ENCODE results near the gene CCR8. TPM values are rescaled to one million over a fixed set of nuclear protein-coding genes. Genes with fewer than 3 reads are reported as not detected.
"Not testable (repeated sequence)": the region's sequence is repeated elsewhere in the genome, so short reads cannot be mapped to it uniquely, and the experiment has no call there.

CCR8 gene
- total RNA-seq, 1 donor from 2014 or later: not detected

- TF ChIP-seq, protein P1, sequence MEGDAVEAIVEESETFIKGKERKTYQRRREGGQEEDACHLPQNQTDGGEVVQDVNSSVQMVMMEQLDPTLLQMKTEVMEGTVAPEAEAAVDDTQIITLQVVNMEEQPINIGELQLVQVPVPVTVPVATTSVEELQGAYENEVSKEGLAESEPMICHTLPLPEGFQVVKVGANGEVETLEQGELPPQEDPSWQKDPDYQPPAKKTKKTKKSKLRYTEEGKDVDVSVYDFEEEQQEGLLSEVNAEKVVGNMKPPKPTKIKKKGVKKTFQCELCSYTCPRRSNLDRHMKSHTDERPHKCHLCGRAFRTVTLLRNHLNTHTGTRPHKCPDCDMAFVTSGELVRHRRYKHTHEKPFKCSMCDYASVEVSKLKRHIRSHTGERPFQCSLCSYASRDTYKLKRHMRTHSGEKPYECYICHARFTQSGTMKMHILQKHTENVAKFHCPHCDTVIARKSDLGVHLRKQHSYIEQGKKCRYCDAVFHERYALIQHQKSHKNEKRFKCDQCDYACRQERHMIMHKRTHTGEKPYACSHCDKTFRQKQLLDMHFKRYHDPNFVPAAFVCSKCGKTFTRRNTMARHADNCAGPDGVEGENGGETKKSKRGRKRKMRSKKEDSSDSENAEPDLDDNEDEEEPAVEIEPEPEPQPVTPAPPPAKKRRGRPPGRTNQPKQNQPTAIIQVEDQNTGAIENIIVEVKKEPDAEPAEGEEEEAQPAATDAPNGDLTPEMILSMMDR (IDR thresholded peaks at IDR 0.05; ENCODE audit: unreplicated experiment): no peak
- peaks cover 2% of the 10 kb centered on the region for H3K27me3 Mint-ChIP-seq (ENCODE audit: unreplicated experiment)
Measured at GRCh38 chr3:39318301-39318700, 11.2 kb upstream of the CCR8 start.

GRCh38 chr3:39319249-39319648, 10.3 kb upstream of the CCR8 start:
- H3K27me3 Mint-ChIP-seq (ENCODE audit: unreplicated experiment): no peaks in the 10 kb centered on the region
- no peak overlapping the region for H3K27ac Mint-ChIP-seq (ENCODE audit: unreplicated experiment)
- H3K4me1 Mint-ChIP-seq (ENCODE audit: unreplicated experiment): peaks cover 2% of the 10 kb centered on the region
- H3K9me3 Mint-ChIP-seq (ENCODE audit: unreplicated experiment): no peaks in the 10 kb centered on the region
- no peaks in the 10 kb centered on the region for H3K36me3 Mint-ChIP-seq (ENCODE audit: low read depth, unreplicated experiment)
- TF ChIP-seq, protein P1 (IDR thresholded peaks at IDR 0.05; ENCODE audit: unreplicated experiment): no peak
- H3K4me3 Mint-ChIP-seq (ENCODE audit: unreplicated experiment): no peak overlapping the region
- no peak for DNase-seq (ENCODE audit: low spot score)

More at GRCh38 chr3:39318301-39318700, 11.2 kb upstream of the CCR8 start:
- no peak for DNase-seq (ENCODE audit: low spot score)
- Mint-ChIP-seq H3K27ac (ENCODE audit: unreplicated experiment) (no peak overlapping the region), H3K4me3 (ENCODE audit: unreplicated experiment) (no peak overlapping the region), H3K36me3 (ENCODE audit: low read depth, unreplicated experiment) (peaks cover 4% of the 10 kb centered on the region), H3K9me3 (ENCODE audit: unreplicated experiment) (peaks cover 4% of the 10 kb centered on the region), H3K4me1 (ENCODE audit: unreplicated experiment) (no peaks in the 10 kb centered on the region)

GRCh38 chr3:39321574-39321983, 7.9 kb upstream of the CCR8 start:
- not testable (repeated sequence) for DNase-seq (ENCODE audit: low spot score); H3K27me3 Mint-ChIP-seq (ENCODE audit: unreplicated experiment); H3K27ac Mint-ChIP-seq (ENCODE audit: unreplicated experiment); H3K36me3 Mint-ChIP-seq (ENCODE audit: low read depth, unreplicated experiment); H3K4me1 Mint-ChIP-seq (ENCODE audit: unreplicated experiment); H3K9me3 Mint-ChIP-seq (ENCODE audit: unreplicated experiment); H3K4me3 Mint-ChIP-seq (ENCODE audit: unreplicated experiment)

DNA sequence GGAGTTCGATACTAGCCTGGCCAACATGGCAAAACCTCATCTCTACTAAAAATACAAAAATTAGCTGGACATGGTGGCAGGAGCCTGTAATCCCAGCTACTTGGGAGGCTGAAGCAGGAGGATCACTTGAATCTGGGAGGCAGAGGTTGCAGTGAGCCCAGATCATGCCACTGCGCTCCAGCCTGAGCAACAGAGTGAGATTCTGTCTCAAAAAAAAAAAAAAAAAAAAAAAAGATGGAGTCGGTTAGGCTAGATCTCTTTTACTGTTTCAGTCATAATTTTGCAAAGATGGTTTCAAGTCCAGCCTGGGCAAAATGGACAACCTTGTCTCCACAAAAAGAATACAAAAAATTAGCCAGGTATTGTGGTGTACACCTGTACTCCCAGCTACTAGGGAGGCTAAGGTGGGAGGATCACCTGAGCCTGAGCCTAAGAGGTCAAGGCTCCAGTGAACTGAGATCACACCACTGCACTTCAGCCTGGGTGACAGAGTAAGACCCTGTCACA, 7.2 kb upstream of the CCR8 start:
- H3K27me3 Mint-ChIP-seq (ENCODE audit: unreplicated experiment); H3K9me3 Mint-ChIP-seq (ENCODE audit: unreplicated experiment); H3K27ac Mint-ChIP-seq (ENCODE audit: unreplicated experiment): not testable (repeated sequence)

GRCh38 chr3:39322936-39323335, 6.6 kb upstream of the CCR8 start:
- H3K9me3 Mint-ChIP-seq (ENCODE audit: unreplicated experiment): no peaks in the 10 kb centered on the region
- H3K4me3 Mint-ChIP-seq (ENCODE audit: unreplicated experiment): no peak overlapping the region
- peaks cover 2% of the 10 kb centered on the region for H3K4me1 Mint-ChIP-seq (ENCODE audit: unreplicated experiment)
- H3K36me3 Mint-ChIP-seq (ENCODE audit: low read depth, unreplicated experiment): no peaks in the 10 kb centered on the region
- H3K27me3 Mint-ChIP-seq (ENCODE audit: unreplicated experiment): peaks cover 2% of the 10 kb centered on the region
- no peak for DNase-seq (ENCODE audit: low spot score)
- H3K27ac Mint-ChIP-seq (ENCODE audit: unreplicated experiment): no peak overlapping the region
- TF ChIP-seq, protein P1 (IDR thresholded peaks at IDR 0.05; ENCODE audit: unreplicated experiment): no peak

More for the DNA sequence above, 7.2 kb upstream of the CCR8 start:
- not testable (repeated sequence) for H3K36me3 Mint-ChIP-seq (ENCODE audit: low read depth, unreplicated experiment); DNase-seq (ENCODE audit: low spot score); H3K4me3 Mint-ChIP-seq (ENCODE audit: unreplicated experiment); H3K4me1 Mint-ChIP-seq (ENCODE audit: unreplicated experiment)

GRCh38 chr3:39323494-39323893, 6.0 kb upstream of the CCR8 start:
- no peak overlapping the region for H3K27ac Mint-ChIP-seq (ENCODE audit: unreplicated experiment)
- TF ChIP-seq, protein P1 (IDR thresholded peaks at IDR 0.05; ENCODE audit: unreplicated experiment): no peak
- no peak overlapping the region for H3K4me3 Mint-ChIP-seq (ENCODE audit: unreplicated experiment)
- H3K9me3 Mint-ChIP-seq (ENCODE audit: unreplicated experiment): no peaks in the 10 kb centered on the region
- no peaks in the 10 kb centered on the region for H3K36me3 Mint-ChIP-seq (ENCODE audit: low read depth, unreplicated experiment)
- peaks cover 2% of the 10 kb centered on the region for H3K4me1 Mint-ChIP-seq (ENCODE audit: unreplicated experiment)
- peaks cover 2% of the 10 kb centered on the region for H3K27me3 Mint-ChIP-seq (ENCODE audit: unreplicated experiment)
- no peak for DNase-seq (ENCODE audit: low spot score)
